Measurements from ENCODE around the gene MICU2.
"Not testable (repeated sequence)": the region's sequence is repeated elsewhere in the genome, so short reads cannot be mapped to it uniquely, and the experiment has no call there.

The MICU2 gene

GRCh38 chr13:21594715-21595545 lies 9.0 kb downstream of the MICU2 start:
- DNase-seq (ENCODE audit: low spot score): no peak

DNA sequence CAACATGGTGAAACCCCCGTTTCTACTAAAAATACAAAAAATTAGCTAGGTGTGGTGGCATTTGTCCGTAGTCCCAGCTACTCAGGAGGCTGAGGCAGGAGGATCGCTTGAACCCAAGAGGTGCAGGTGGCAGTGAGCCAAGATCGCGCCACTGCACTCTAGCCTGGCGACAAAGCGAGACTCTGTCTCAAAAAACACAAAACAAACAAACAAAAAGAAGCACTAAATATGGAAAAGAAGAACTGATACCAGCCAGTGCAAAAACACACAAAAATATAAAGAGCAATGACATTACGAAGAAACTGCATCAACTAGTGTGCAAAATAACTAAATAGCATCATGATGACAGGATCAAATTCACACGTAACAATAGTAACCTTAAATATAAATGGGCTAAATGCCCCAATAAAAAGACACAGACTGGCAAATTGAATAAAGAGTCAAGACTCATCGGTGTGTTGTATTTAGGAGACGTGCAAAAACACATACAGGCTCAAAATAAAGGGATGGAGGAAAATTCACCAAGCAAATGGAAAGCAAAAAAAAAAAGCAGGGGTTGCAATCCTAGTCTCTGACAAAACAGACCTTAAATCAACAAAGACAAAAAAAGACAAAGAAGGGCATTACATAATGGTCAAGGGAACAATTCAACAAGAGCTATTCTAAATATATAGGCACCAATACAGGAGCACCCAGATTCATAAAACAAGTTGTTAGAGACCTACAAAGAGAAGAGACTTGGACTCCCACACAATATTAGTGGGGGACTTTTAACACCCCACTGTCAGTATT lies 13.1 kb downstream of the MICU2 start:
- DNase-seq (ENCODE audit: low spot score): not testable (repeated sequence)

- no peak for DNase-seq (ENCODE audit: low spot score)
These were observed 13.7 kb downstream of the MICU2 start for GRCh38 chr13:21590231-21590630.

GRCh38 chr13:21589510-21589909 lies 14.5 kb downstream of the MICU2 start:
- DNase-seq (ENCODE audit: low spot score): not testable (repeated sequence)

DNA sequence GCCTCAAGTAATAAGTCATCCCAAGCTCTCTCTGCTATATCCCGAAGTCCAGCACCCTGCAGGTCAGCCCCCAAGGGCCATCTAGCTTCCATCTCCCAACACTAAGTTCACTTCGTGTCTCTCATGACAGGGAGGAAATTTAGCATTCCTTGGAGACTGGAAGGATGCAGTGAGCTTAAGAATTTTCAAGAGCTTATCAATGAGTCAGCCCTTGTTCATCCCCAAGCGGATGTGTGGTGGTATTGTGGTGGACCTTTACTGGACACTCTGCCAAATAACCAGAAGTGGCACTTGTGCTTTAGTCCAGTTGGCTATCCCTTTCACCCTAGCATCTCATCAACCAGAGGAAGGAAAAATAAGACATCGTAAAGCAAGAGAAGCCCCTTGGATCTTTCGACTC lies 15.6 kb downstream of the MICU2 start:
- not testable (repeated sequence) for DNase-seq (ENCODE audit: low spot score)

DNA sequence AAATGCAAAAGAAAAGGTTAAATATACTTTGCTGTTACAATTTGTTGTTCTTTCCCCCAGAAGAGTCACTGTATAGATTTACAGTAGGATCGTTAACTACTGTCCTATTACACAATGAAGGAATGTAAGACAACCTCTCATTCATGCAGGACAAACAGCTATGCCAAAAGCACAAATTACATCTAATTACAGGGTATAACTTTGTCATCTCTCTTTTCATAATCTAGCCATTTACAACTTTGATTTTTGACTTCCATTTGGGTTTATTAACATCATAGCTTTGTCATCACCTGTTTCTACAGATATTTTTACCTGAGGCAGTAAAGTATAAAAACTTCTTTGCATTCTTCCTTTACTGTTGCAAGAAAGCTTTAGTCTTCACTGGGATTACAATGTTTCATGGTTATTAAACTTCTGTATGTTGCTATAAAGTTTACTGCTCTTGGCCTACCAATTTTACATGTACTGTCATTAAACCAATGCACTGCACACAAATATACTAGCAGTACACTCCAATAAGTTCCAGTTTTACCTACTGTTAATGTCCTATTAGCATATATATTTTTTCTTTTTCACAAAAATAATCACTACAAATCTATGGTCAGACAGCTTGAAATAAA lies 18.9 kb downstream of the MICU2 start:
- no peak for DNase-seq (ENCODE audit: low spot score)

- DNase-seq (ENCODE audit: low spot score): peak; percentile 14
These were observed 20.5 kb downstream of the MICU2 start for GRCh38 chr13:21583478-21583877.

GRCh38 chr13:21580736-21581135 lies 23.2 kb downstream of the MICU2 start:
- no peak for DNase-seq (ENCODE audit: low spot score)

GRCh38 chr13:21579754-21580316 lies 24.1 kb downstream of the MICU2 start:
- DNase-seq (ENCODE audit: low spot score): no peak

- no peak for DNase-seq (ENCODE audit: low spot score)
These were observed 25.2 kb downstream of the MICU2 start for GRCh38 chr13:21578748-21579147.

GRCh38 chr13:21576426-21576825 lies 27.5 kb downstream of the MICU2 start:
- DNase-seq (ENCODE audit: low spot score): peak; percentile 2

DNA sequence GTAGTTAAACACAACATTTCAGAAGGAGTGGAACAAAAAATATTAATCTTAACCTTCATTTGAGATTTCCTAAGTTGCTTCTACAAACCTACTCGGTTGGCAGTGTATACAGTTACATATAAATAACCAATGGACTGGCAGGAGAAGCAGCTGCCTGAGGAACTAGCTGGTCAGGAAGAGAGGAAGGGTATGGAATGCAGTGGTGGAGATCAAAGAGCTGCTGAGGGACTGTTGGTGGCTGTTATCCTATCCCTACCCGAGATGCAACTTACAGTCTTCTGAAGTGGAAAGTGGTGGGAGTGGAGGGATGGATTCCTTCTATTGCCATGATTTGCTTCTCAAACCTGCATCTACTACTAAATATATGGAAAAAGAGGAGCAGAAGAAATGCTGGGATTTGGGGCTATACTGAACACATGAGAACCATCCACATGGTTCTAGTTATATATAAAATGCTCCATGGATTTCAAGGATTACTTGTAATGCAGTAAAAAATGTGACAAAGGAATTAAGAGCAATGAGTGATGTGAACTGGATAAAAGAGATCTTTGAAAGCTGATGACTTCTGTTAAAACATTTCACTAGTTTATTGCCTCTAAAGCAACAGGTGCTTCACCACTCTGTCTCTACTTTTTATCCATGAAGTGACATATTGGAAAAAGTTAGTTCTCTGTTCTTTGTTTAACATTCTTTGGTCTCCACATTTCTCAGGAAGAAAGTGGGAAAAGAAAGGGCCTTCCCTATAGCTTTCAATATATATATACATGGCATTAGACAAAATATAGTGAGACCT lies 29.9 kb downstream of the MICU2 start:
- no peak for DNase-seq (ENCODE audit: low spot score)

GRCh38 chr13:21569686-21570085 lies 34.3 kb downstream of the MICU2 start:
- no peak for DNase-seq (ENCODE audit: low spot score)

DNA sequence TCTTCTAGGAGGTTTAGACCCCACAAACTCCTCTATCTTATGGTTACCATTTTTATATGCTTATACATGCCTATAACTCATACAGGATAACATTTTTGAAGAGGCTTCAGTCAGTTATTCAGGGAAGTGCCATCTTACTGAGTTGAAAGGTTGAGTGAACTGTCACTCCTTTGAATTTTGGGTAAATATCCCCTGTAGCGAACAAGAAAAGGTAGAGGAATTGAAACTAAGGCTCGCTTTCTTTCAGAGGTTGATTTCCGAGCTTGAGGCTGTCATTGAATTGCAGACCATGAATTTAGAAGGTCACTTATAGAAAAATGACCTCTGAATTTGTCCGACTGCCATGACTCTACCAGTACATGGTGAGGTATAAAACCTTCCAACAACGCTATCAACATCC lies 35.1 kb downstream of the MICU2 start:
- DNase-seq (ENCODE audit: low spot score): no peak

DNA sequence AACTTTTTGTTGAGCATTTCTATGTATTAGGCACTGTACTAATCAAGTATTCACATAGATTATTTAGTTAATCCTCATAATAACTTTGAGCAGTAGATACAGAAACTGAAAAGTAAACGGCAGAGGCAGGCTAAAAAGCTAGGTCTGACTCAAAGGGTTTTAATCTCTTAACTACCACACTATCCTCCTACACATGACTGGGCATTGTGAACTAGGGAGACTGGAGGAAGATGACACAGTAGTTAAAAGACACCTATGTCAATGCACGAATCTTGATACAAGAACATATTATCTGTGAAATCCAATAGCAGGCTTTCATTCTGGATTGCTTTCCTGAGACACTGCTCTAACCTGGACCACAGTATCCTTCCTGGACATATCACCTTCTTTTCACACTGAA lies 36.3 kb downstream of the MICU2 start:
- no peak for DNase-seq (ENCODE audit: low spot score)

- DNase-seq (ENCODE audit: low spot score): peak; percentile 38
These were observed 46.0 kb downstream of the MICU2 start for GRCh38 chr13:21557995-21558394.

GRCh38 chr13:21556051-21556450 lies 47.9 kb downstream of the MICU2 start:
- no peak for DNase-seq (ENCODE audit: low spot score)

- not testable (repeated sequence) for DNase-seq (ENCODE audit: low spot score)
These were observed 50.7 kb downstream of the MICU2 start for GRCh38 chr13:21553261-21553660.

DNA sequence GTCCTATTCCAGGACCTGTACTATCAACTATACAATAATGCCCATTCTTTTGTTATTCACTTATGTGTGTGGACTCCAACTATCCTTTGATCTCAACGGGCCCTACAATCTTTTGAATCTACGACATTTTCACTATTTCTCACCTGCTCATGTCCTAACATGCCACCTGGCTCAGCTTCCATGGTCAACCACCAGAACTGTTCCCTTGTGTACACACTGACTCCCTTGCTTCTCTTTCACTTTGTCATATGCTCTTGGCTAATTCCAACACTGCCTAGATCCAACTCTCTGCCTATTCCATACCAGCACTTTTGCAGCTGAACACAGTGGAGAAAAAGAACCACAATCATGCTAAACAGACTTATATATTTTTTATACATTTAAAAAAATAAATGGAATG lies 53.1 kb downstream of the MICU2 start:
- no peak for DNase-seq (ENCODE audit: low spot score)

DNA sequence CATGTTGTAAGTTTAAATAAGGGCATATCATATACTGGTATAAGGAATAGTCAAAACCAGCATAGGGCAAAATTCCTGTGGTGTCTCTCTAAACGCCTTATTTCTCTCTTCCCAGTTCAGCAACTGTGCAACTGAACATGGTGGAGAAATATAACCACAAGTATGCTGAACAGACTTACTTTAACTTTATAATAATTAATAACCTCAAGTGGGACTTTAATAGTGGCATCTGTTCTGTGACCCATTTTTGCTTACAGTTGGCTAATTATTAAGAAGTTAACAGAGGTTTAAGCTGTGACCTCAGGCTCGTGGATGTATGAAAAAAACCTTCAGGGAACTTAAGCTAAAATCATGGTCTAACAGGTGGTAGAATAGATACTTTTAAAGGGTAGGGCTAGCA lies 54.3 kb downstream of the MICU2 start:
- DNase-seq (ENCODE audit: low spot score): no peak

DNA sequence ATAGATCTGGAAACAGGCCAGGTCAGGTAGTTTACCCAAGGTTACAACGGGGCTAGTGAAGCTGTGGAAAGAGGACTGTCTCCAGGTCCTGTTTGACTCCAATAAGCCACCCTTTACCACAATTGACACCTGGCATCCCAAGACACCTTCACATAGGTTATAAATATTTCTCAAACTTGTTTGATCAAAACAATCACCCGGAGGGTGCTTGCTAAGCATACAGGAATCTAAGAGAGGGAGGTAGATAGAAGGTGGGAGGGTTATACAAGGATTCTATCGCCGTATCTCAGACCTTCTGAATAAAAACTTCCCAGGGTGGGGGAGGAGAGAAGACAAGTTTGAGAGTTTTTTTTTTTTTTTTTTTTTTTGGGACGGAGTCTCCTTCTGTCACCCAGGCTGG lies 55.4 kb downstream of the MICU2 start:
- no peak for DNase-seq (ENCODE audit: low spot score)

DNA sequence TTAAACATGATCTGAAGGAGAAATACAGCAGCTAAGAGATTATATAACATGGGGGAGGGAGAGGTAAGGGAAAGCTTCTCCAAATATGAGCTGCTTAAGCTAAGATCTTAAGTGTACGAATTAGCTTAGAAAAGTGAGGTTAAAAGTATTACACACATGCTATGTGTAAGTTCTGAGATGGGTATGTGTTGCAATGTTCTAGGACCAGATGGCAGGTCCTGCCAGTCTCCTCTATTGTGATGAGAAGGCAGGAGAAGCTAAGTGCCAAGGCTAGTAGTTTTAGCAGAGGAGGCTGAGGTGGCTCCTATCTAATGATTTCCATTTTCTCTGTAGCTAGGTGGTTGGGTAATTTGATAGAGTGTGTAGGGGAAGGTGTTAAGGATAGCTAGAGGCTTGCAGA lies 57.6 kb downstream of the MICU2 start:
- peak; percentile 10 for DNase-seq (ENCODE audit: low spot score)
